Body of pancreas (tissue), 4 donors: ENCODE data around the gene DNAH1. TPM values are rescaled to one million over a fixed set of nuclear protein-coding genes. Genes with fewer than 3 reads are reported as not detected.
"Not testable (repeated sequence)": the region's sequence is repeated elsewhere in the genome, so short reads cannot be mapped to it uniquely, and the experiment has no call there.

Source experiments
- ATAC-seq: fragments of 150-250 bp; one replicate; pipeline ENCODE4 v1.9.1; 2016
- DNase-seq, 4 donors: peaks; one replicate each; pipeline ENCODE4 v3.0.0-alpha.2; 2019
- H3K27ac ChIP-seq, 4 donors: fragments of 200-600 bp; sonication (generic); 1 replicate in 3 of 4; 2 replicates in 1 of 4; pipeline versions ENCODE4 v1.5.1 to v1.6.1; 2016 to 2019; ENCODE audit warnings: mild to moderate bottlenecking in 1 of 4, mixed read lengths in 1 of 4, moderate library complexity in 1 of 4
- H3K27me3 ChIP-seq, 2 donors: fragments of 200-600 bp; sonication (generic); one replicate each; pipeline ENCODE4 v1.6.0; 2016; ENCODE audit warnings: mild to moderate bottlenecking in 1 of 2
- H3K36me3 ChIP-seq, 2 donors: fragments of 200-600 bp; sonication (generic); replicated peaks in 1 of 2; 2 replicates each; pipeline ENCODE4 v1.5.1; 2016; ENCODE audit warnings: low read depth in 2 of 2; ENCODE audit not compliant: insufficient read depth in 1 of 2
- H3K4me1 ChIP-seq: fragments of 200-600 bp; sonication (generic); one replicate; pipeline ENCODE4 v1.6.0; 2016
- H3K4me3 ChIP-seq, 2 donors: fragments of 200-600 bp; sonication (generic); 1 replicate in 1 of 2; 2 replicates in 1 of 2; pipeline ENCODE4 v1.5.1; 2016 to 2019
- H3K9me3 ChIP-seq, 3 donors: fragments of 200-600 bp; sonication (generic); 1 replicate in 2 of 3; 2 replicates in 1 of 3; pipeline ENCODE4 v1.5.1; 2016
- POLR2A ChIP-seq, 3 donors: fragments of 450-650 bp; IDR thresholded peaks; one replicate each; pipeline ENCODE4 v1.6.1; 2016; ENCODE audit warnings: antibody characterized with exemption in 3 of 3, mild to moderate bottlenecking in 2 of 3
- WGBS, 2 donors: methylation state at CpG; one replicate each; pipeline ENCODE4 v1.1.5; 2017; 5-methylcytosine and 5-hydroxymethylcytosine counted together
- intact Hi-C: fragments of 100-400 bp; cut with DNase I; formaldehyde crosslinking; loops from one replicate; pipeline ENCODE4 v1.15.1; 2023
- total RNA-seq, 2 donors: library from RNA; depleted of rRNA; stranded (reverse); fragments of >200 nt; gene quantifications; one replicate each; pipeline ENCODE4 v1.1.0, GENCODE V29; 2016
- TF ChIP-seq, protein P1 (sequence below), 7 experiments: fragments of 450-650 bp in 4 of 7; fragments of 200-600 bp in 3 of 7; sonication (generic) in 3 of 7; IDR thresholded peaks; one replicate each; pipeline ENCODE4 v1.5.1; 2016 to 2019; ENCODE audit warnings: antibody characterized with exemption in 7 of 7

DNAH1 gene
- total RNA-seq, 2 donors from 2014 or later: 6.0 to 14.8 TPM

DNA sequence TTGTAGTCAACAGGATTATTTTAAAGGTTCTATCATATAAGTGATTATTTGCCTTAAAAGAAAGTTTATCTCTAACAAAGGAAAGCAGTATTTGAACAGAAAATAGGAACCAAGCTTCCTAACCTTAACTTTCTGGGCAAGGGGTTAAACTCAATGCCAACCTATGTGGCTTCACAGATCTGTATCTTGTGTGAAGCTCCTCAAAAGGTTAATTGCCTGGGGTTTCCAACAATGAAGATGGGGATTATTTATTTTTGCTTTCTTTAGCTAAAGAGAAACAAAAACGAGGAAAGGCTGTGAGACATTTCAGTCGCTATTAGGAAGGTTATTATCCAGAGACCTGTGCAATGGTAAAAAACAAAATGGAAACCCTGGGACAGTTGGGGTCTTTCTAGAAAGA is 36.5 kb upstream of the DNAH1 start:
- ATAC-seq (no peak), DNase-seq (no peak)
- Histone ChIP-seq H3K27ac (peak overlapping the region in 3 of 4 donors; percentile 87 to 98 (median 97)), H3K36me3 (no peaks in the 10 kb centered on the region), H3K9me3 (no peaks in the 10 kb centered on the region), H3K4me1 (peaks cover 56% of the 10 kb centered on the region), H3K27me3 (no peaks in the 10 kb centered on the region), H3K4me3 (no peak overlapping the region)
- TF ChIP-seq, protein P1, sequence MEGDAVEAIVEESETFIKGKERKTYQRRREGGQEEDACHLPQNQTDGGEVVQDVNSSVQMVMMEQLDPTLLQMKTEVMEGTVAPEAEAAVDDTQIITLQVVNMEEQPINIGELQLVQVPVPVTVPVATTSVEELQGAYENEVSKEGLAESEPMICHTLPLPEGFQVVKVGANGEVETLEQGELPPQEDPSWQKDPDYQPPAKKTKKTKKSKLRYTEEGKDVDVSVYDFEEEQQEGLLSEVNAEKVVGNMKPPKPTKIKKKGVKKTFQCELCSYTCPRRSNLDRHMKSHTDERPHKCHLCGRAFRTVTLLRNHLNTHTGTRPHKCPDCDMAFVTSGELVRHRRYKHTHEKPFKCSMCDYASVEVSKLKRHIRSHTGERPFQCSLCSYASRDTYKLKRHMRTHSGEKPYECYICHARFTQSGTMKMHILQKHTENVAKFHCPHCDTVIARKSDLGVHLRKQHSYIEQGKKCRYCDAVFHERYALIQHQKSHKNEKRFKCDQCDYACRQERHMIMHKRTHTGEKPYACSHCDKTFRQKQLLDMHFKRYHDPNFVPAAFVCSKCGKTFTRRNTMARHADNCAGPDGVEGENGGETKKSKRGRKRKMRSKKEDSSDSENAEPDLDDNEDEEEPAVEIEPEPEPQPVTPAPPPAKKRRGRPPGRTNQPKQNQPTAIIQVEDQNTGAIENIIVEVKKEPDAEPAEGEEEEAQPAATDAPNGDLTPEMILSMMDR (IDR thresholded peaks at IDR 0.05): no peak
- no peak for TF ChIP-seq POLR2A (IDR thresholded peaks at IDR 0.05)
- 29 to 34% methylated on average over 2 of the region's 2 CpGs for WGBS, 2 donors
- intact Hi-C loops: no loop called here

DNA sequence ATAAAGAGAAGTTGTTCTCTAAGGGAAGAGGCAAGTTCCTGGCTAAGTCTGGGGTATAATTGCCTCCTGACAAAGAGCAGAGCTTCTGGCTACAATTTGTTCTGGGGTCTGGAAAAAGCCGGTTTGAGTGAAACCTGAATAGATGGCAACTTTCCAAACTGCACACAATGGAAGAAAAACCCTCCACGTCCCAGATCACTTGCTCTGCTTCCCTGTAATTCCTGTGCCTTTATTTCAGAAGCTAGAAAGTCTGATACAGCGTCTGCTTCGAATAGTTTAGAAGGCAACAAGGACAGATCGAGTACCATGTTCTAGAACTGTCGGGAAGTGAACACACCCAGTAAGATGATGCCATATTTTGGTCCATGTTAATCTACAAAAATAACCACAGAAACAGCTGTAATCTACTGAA is 36.1 kb upstream of the DNAH1 start:
- TF ChIP-seq POLR2A (IDR thresholded peaks at IDR 0.05): peak in 1 of 3 donors; percentile 8
- TF ChIP-seq, protein P1 (IDR thresholded peaks at IDR 0.05): no peak
- H3K4me3 ChIP-seq: no peak overlapping the region

DNA sequence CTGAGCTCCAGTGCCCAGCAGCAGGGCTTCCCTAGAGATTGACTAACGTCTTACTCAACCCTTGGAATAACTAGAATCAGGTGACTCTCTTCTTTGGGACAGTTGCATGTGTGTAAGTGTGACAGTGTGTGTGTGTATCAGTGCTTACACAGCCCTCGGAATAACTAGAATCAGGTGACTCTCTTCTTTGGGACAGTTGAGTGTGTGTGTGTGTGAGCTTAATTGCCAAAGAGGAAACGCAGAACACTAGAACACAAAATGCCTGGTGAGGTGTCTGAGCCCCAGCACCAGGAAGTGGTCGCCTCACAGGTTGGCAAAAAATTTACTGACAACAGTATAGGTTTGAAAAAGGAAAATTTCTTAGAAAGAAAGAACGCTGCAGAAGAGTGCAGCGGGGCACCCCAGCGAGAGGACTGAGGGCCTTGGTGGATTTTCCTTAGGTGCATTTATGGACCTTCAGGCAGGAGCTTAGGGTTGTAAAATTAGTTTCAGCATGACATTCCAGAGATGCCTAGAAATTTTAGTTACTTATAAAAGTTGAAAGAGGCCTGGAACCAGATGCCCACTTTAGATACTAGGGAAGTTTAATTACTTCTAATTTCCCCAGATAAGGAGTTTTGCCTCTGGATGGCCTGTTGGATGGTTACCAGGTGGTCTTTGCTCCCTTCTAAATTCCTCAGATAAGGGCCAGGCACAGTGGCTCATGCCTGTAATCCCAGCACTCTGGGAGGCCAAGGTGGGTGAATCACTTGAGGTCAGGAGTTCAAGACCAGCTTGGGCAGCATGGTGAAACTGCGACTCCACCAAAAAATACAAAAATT is 33.9 kb upstream of the DNAH1 start:
- no peaks in the 10 kb centered on the region for H3K27me3 ChIP-seq
- H3K27ac ChIP-seq: peak overlapping the region in 2 of 4 donors; percentile 18 to 63
- no peaks in the 10 kb centered on the region for H3K36me3 ChIP-seq
- intact Hi-C loops: no loop called here
- TF ChIP-seq POLR2A (IDR thresholded peaks at IDR 0.05): no peak
- TF ChIP-seq, protein P1 (IDR thresholded peaks at IDR 0.05): no peak
- DNase-seq (no peak), ATAC-seq (no peak)
- 60 to 74% methylated on average over 8 of the region's 8 CpGs for WGBS, 2 donors
- no peak overlapping the region for H3K4me3 ChIP-seq
- H3K4me1 ChIP-seq: peaks cover 54% of the 10 kb centered on the region
- H3K9me3 ChIP-seq: no peaks in the 10 kb centered on the region

More for the DNA sequence above, 36.1 kb upstream of the DNAH1 start:
- no peaks in the 10 kb centered on the region for H3K9me3 ChIP-seq
- peak overlapping the region; percentile 19 to 98 (median 92) for H3K27ac ChIP-seq
- intact Hi-C loops: no loop called here
- 18 to 35% methylated on average over 6 of the region's 6 CpGs for WGBS, 2 donors
- H3K4me1 ChIP-seq: peaks cover 51% of the 10 kb centered on the region
- H3K27me3 ChIP-seq: no peaks in the 10 kb centered on the region
- DNase-seq: no peak
- H3K36me3 ChIP-seq: no peaks in the 10 kb centered on the region
- ATAC-seq: no peak

DNA sequence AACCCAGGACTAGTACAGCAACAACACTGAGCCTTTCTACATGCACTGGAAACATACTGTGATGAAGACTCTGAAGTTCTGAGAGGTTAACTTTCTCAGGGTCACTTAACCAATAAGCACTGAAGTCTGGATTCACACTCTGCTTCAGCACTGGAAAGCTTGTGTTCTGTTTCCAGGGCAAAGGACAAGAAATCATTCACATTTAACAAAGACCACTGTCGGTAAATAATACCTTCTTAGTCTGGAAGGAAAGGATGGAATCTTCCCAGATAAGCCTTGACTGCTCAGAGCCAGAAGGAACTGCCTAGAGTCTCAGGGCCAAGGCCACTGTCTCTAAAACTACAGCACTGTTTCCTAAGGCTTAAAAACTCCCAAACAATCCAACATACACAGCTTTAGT is 32.8 kb upstream of the DNAH1 start:
- TF ChIP-seq, protein P1 (IDR thresholded peaks at IDR 0.05): no peak
- TF ChIP-seq POLR2A (IDR thresholded peaks at IDR 0.05): no peak
- Histone ChIP-seq H3K36me3 (no peaks in the 10 kb centered on the region), H3K27ac (no peak overlapping the region), H3K9me3 (no peaks in the 10 kb centered on the region), H3K4me1 (peaks cover 57% of the 10 kb centered on the region), H3K4me3 (no peak overlapping the region), H3K27me3 (no peaks in the 10 kb centered on the region)
- ATAC-seq (no peak), DNase-seq (no peak)
- 48 to 57% methylated on average over 1 of the region's 1 CpG for WGBS, 2 donors
- intact Hi-C loops: no loop called here

DNA sequence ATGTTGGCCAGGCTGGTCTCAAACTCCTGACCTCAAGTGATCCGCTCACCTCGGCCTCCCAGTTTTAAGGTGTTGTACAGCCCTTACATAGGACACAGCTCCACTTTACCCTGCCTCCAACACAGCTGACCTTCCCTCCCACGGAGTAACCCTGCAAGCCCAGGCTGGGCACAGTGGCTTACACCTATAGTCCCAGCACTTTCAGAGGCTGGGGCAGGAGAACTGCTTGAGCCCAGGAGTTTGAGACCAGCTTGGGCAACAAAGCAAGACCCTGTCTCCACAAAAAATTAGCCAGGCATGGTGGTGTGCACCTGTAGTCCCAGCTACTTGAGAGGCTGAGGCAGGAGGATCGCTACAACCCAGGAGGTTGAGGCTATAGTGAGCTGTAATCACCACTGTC is 32.1 kb upstream of the DNAH1 start:
- H3K27me3 ChIP-seq, H3K27ac ChIP-seq, H3K4me3 ChIP-seq, H3K9me3 ChIP-seq, DNase-seq, H3K36me3 ChIP-seq, ATAC-seq, intact Hi-C loops: not testable (repeated sequence)
- peaks cover 63% of the 10 kb centered on the region for H3K4me1 ChIP-seq
- 78 to 83% methylated on average over 3 to 4 of the region's 4 CpGs for WGBS, 2 donors
